ENCODE data around the gene LPCAT1.

The LPCAT1 gene

GRCh38 chr5:1464511-1464910 is 59.2 kb downstream of the LPCAT1 start:
- Histone ChIP-seq H3K36me3 (ENCODE audit: control insufficient read depth, low read length) (peaks cover 96% of the 10 kb centered on the region), H3K4me3 (ENCODE audit: low read length) (no peak overlapping the region), H3F3A (ENCODE audit: control insufficient read depth, insufficient read depth) (0 out of 2 replicates have a peak, but pooled peaks cover 5% of the 10 kb centered on the region), H3K79me2 (ENCODE audit: control insufficient read depth, low read length) (no peaks in the 10 kb centered on the region), H3K4me1 (ENCODE audit: control insufficient read depth, low read length) (no peaks in the 10 kb centered on the region), H3K27ac (ENCODE audit: low read depth, low read length) (no peak overlapping the region), H3K4me2 (ENCODE audit: low read length) (no peak overlapping the region), H3K9me3 (ENCODE audit: control insufficient read depth, insufficient read depth, low read length) (no peaks in the 10 kb centered on the region), H3K9me2 (replicated peaks; ENCODE audit: control insufficient read depth, low read length) (no peaks in the 10 kb centered on the region), H3K27me3 (ENCODE audit: control insufficient read depth, low read length) (no peaks in the 10 kb centered on the region), H4K20me1 (ENCODE audit: control insufficient read depth, insufficient read depth, low read depth, low read length) (no peaks in the 10 kb centered on the region)
- no peak for TF ChIP-seq CTCF (IDR thresholded peaks at IDR 0.05; ENCODE audit: low read depth, low read length, poor library complexity, severe bottlenecking)
- no peak for TF ChIP-seq EZH2phosphoT487 (IDR thresholded peaks at IDR 0.05; ENCODE audit: borderline replicate concordance, low read length)

- Histone ChIP-seq H3K4me3 (ENCODE audit: low read length) (no peak overlapping the region), H3K4me1 (ENCODE audit: control insufficient read depth, low read length) (no peaks in the 10 kb centered on the region), H3K36me3 (ENCODE audit: control insufficient read depth, low read length) (peaks cover 95% of the 10 kb centered on the region), H3F3A (ENCODE audit: control insufficient read depth, insufficient read depth) (0 out of 2 replicates have a peak, but pooled peaks cover 5% of the 10 kb centered on the region), H3K9me2 (replicated peaks; ENCODE audit: control insufficient read depth, low read length) (no peaks in the 10 kb centered on the region), H3K9me3 (ENCODE audit: control insufficient read depth, insufficient read depth, low read length) (no peaks in the 10 kb centered on the region), H3K27me3 (ENCODE audit: control insufficient read depth, low read length) (no peaks in the 10 kb centered on the region), H3K79me2 (ENCODE audit: control insufficient read depth, low read length) (no peaks in the 10 kb centered on the region), H3K4me2 (ENCODE audit: low read length) (no peak overlapping the region), H4K20me1 (ENCODE audit: control insufficient read depth, insufficient read depth, low read depth, low read length) (no peaks in the 10 kb centered on the region), H3K27ac (ENCODE audit: low read depth, low read length) (no peak overlapping the region)
- TF ChIP-seq CTCF (IDR thresholded peaks at IDR 0.05; ENCODE audit: low read depth, low read length, poor library complexity, severe bottlenecking), result no peak
- TF ChIP-seq EZH2phosphoT487 (IDR thresholded peaks at IDR 0.05; ENCODE audit: borderline replicate concordance, low read length), result no peak
Measured at GRCh38 chr5:1464096-1464446, 59.7 kb downstream of the LPCAT1 start.

GRCh38 chr5:1463326-1464095 is 60.2 kb downstream of the LPCAT1 start:
- no peaks in the 10 kb centered on the region for H3K9me3 ChIP-seq (ENCODE audit: control insufficient read depth, insufficient read depth, low read length)
- no peak overlapping the region for H3K27ac ChIP-seq (ENCODE audit: low read depth, low read length)
- no peaks in the 10 kb centered on the region for H4K20me1 ChIP-seq (ENCODE audit: control insufficient read depth, insufficient read depth, low read depth, low read length)
- no peaks in the 10 kb centered on the region for H3K79me2 ChIP-seq (ENCODE audit: control insufficient read depth, low read length)
- no peaks in the 10 kb centered on the region for H3K4me1 ChIP-seq (ENCODE audit: control insufficient read depth, low read length)
- H3K4me3 ChIP-seq (ENCODE audit: low read length), result no peak overlapping the region
- no peak overlapping the region for H3K4me2 ChIP-seq (ENCODE audit: low read length)
- no peaks in the 10 kb centered on the region for H3K9me2 ChIP-seq (replicated peaks; ENCODE audit: control insufficient read depth, low read length)
- H3F3A ChIP-seq (ENCODE audit: control insufficient read depth, insufficient read depth), result 0 out of 2 replicates have a peak, but pooled peaks cover 5% of the 10 kb centered on the region
- peaks cover 89% of the 10 kb centered on the region for H3K36me3 ChIP-seq (ENCODE audit: control insufficient read depth, low read length)
- TF ChIP-seq CTCF (IDR thresholded peaks at IDR 0.05; ENCODE audit: low read depth, low read length, poor library complexity, severe bottlenecking) (no peak), EZH2phosphoT487 (IDR thresholded peaks at IDR 0.05; ENCODE audit: borderline replicate concordance, low read length) (no peak)
- no peaks in the 10 kb centered on the region for H3K27me3 ChIP-seq (ENCODE audit: control insufficient read depth, low read length)
